NK-92 (cell line): ENCODE results near the gene VCX2.
"Not testable (repeated sequence)": the region's sequence is repeated elsewhere in the genome, so short reads cannot be mapped to it uniquely, and the experiment has no call there.

ENCODE experiments used
- DNase-seq: peaks from one replicate; lab custom pipeline; 2025; ENCODE audit not compliant: unreplicated experiment; lab: John Stamatoyannopoulos, UW

VCX2 gene

GRCh38 chrX:8171169-8171568 is at the start of gene VCX2:
Gene VCX2, minus strand, starts transcription at chrX:8171267. Its CDS starts 624 bp downstream, at chrX:8170643.
- not testable (repeated sequence) for DNase-seq

DNA sequence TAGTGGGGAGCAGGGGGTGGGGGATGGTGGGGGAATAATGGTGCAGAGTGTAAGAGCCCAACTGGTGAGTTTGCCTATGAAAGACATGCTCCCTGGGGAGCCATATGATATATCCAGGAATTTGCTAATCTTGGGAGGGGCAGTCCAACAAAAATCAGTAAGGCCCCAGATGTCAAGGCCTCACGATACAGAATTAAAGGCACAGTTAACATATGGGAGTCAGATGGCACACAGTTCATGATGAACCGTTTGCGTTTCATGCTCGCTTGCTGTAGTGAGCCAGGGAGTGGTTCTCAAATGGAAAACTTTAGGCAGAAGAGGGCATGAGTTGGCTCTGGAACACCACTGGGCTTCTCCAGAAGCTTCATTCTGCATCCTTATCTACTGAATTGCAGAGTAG is 33.9 kb upstream of the VCX2 start:
- DNase-seq, result no peak

GRCh38 chrX:8204169-8204935 is 33.3 kb upstream of the VCX2 start:
- DNase-seq, result no peak

- DNase-seq, result no peak
These were observed 30.8 kb upstream of the VCX2 start for GRCh38 chrX:8201896-8202331.

GRCh38 chrX:8196776-8197175 is 25.7 kb upstream of the VCX2 start:
- no peak for DNase-seq

GRCh38 chrX:8194216-8194615 is 23.1 kb upstream of the VCX2 start:
- no peak for DNase-seq

DNA sequence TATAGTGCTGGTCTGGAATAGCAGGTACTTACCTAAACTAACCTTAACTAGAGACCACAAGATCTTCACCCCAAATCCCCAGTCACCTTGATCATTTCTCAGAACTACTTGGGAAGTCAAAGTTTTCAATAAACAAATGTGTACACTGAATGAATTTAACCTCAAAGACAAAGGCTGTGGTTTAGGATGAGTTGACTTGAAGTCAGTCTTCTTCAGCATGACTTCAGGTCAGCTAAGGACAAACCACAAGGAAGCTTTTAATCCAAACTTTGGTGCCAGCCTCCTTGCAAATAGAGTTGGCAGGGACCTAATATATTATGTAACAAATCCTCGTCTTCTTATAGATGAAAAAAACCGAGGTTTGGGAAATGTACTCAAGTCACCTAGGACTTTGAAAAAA is 21.2 kb upstream of the VCX2 start:
- DNase-seq, result no peak

GRCh38 chrX:8191022-8191421 is 20.0 kb upstream of the VCX2 start:
- no peak for DNase-seq

GRCh38 chrX:8190341-8190830 is 19.3 kb upstream of the VCX2 start:
- DNase-seq, result no peak

GRCh38 chrX:8189096-8189830 is 18.2 kb upstream of the VCX2 start:
- DNase-seq, result no peak

DNA sequence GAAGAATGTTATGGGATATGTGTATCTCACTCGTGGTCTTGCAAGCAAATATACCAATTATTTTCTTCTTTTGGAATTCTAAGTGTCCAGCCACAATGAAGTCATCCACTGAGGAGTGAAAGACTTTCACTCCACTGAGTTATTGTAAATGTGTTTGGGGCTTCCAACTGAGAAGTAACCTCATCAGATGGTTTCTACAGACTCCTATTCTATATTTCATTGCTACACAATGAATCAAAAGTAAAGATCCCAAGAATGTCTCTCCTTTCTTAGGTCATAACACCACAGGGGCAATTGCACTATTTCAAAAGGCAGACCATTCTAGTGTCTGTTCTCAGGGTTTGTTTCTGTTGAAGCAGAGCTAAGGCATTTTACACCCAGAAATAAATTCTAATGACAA is 12.3 kb upstream of the VCX2 start:
- no peak for DNase-seq

- DNase-seq, result no peak
These were observed 8.6 kb upstream of the VCX2 start for GRCh38 chrX:8179656-8180055.

GRCh38 chrX:8154011-8154410 is 17.1 kb downstream of the VCX2 start:
- not testable (repeated sequence) for DNase-seq

- DNase-seq, result no peak
These were observed 23.8 kb downstream of the VCX2 start for GRCh38 chrX:8147226-8147625.

DNA sequence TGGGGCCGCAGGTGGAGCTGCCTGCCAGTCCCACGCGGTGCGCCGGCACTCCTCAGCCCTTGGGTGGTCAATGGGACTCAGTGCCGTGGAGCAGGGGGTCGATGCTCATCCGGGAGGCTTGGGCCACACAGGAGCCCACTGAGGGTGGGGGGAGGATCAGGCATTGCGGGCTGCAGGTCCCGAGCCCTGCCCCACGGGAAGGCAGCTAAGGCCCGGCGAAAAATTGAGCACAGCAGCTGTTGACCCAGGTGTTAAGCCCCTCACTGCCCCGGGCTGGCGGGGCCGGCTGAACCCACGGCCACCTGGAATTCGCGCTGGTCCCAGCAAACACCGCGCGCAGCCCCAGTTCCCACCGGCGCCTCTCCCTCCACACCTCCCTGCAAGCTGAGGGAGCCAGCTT is 26.1 kb downstream of the VCX2 start:
- no peak for DNase-seq

DNA sequence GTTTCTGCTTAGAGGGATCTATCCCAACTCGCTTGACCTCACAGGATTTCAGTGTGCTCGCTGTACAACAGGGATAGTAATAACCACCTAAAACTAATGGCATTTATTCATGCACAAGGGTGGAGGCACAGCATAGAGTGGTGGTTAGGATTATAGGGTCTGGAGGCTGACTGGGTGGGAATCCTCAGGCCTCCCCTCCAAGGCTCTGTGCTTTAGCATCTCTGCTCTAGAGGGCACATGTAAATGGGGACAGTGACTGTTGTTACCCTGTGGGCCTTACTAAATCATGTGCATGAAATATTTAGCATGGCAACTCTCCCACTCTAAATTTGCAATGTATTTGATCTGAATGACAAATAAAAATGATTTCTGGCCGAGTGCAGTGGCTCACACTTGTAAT is 29.2 kb downstream of the VCX2 start:
- no peak for DNase-seq

- no peak for DNase-seq
These were observed 29.9 kb downstream of the VCX2 start for GRCh38 chrX:8140986-8141744.

GRCh38 chrX:8139716-8140115 is 31.4 kb downstream of the VCX2 start:
- DNase-seq, result no peak

GRCh38 chrX:8138252-8138651 is 32.8 kb downstream of the VCX2 start:
- no peak for DNase-seq

DNA sequence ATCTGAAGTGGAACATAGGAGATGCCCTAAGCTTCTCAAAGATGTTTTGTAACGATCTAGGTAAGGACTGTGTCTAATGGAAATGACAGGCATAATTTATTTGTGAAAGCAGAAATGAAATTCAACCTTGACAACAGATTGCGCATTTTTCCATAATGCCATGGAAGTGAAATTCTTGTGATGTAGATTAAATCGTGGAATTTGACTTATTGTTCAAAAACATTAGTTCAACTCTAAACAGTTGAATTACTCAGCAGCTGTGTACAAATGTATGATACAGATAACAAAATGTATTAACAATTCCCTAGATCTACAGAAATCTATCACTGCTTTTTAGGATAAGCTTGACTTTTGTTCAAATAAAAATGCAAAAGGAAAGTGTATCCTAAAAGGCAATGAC is 44.4 kb downstream of the VCX2 start:
- no peak for DNase-seq

- no peak for DNase-seq
These were observed 45.0 kb downstream of the VCX2 start for GRCh38 chrX:8126092-8126491.

DNA sequence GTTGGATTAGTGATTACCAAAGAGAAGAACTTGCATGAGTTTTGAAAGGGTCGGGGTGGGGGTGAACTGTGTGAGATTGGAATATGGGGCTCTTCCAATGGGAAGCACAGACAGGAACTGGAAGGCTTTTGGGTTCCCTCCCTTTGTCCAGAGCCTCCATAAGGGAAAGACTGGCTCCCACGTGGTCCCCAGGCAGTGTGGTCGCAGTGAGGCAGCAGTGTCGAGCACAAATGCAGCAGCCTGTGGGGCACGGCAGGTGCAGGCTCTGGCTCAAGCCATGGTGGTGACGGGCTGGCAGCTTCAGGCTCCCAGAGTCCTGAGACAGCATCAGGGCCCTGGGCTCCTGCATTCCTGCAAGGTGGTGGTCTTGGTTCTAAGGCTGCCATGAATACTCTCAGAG is 45.5 kb downstream of the VCX2 start:
- no peak for DNase-seq
